Measurements from ENCODE around the gene MTA1. TPM values are rescaled to one million over a fixed set of nuclear protein-coding genes. Genes with fewer than 3 reads are reported as not detected.

MTA1 gene
- total RNA-seq, 2 donors from 2014 or later = 121 to 137 TPM

DNA sequence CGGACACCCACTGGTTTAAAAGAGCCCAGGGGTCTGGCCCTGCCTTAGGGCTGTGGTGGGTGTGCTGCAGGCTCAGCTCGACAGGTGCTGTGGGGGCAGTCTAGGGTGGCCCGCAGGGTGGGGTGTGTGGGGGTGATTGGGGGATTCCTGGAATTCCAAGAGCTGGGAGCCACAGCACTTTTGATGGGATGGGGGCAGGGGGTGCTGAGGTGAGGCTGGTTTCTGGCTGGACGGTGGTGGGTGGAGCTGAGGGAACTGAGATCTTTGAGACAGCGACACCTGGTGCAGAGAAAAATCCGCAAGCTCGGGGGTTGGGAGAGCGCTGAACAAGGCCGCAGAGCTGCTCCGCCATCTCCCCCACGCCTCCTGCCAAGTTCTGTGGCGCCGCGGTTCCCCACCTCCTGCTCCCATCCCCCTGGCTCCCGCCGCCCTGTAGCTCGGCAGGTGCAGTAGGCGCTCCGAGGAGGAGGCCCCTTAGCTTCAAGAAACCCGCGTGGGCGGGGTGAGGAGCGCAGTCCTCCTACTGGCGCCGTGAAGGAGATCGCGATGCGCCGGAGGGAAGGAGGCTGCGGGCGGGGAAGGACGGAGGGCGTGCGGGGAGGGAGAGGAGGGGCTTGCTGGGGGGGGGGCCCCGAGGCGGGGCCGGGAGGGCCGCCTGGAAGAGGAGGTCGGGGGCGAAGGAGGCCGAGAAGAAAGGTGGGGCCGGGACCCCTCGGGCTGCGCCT lies 70.1 kb downstream of the MTA1 start:
- Mint-ChIP-seq H3K9me3 (no peaks in the 10 kb centered on the region), H3K36me3 (peaks cover 0 to 5% of the 10 kb centered on the region in 2 donors), H3K27ac (peak overlapping the region; percentile 17 to 81)
- ATAC-seq (peak; percentile 3 to 10), DNase-seq (ENCODE audit: low spot score in 2 of 2) (peak; percentile 82 to 83)

DNA sequence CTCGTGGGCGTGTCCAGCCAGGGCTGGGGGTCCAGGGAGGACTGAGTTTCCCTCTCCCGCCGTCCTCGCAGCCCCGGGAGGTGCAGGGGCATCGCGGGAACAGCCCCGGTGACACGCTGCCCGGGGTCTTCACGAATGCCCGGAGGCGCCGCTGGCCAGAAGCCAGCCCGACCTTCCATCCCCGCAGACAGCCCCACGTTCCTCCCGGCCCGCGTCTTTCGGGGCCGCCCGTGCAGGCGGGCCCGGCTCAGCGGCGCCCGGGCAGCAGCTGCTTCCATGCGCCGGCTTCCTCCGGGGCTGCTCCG lies 70.6 kb downstream of the MTA1 start:
- no peaks in the 10 kb centered on the region for H3K9me3 Mint-ChIP-seq
- DNase-seq (ENCODE audit: low spot score in 2 of 2) = no peak
- peak overlapping the region in 1 of 2 donors; percentile 81 for H3K27ac Mint-ChIP-seq
- H3K36me3 Mint-ChIP-seq = peaks cover 0 to 5% of the 10 kb centered on the region in 2 donors
- ATAC-seq = peak in 1 of 2 donors; percentile 0

DNA sequence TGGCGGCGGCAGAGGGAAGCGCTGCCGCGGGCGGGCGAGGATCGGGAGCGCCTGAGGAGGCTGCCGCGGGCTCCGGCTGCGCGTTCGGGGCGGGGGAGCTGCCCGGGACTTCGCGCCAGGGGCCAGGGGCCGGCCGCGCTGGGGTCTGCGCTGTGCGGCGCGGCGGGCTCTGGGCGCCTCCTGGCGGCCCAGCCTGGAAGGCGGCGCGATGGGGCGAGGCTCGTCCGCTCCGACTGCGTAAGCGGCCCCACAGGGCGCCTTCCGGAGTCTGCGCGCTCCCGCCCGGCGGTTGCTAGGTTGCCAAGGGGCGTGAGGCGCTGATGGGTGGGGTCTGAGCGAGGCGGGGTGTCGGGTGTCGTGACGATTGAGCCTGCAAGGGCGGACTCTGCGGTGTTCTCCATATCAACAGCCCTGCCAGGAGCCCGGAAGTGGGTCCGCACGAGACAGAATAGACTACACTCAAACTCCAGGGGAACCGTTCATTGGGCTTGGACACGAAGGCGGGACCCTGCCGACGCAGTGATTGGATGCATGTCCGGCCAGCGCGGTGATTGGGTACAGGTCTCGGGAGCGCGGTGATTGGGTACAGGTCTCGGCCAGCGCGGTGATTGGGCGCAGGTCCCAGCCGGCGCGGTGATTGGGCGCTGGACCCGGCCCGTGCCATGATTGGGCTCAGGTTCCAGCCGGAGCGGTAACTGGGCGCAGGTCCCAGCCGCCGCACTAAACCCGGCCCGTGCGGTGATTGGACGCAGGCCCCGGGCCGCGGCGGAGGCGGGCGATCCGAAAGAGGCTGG lies 71.1 kb downstream of the MTA1 start, which contains the start of gene TEDC1:
TEDC1 (plus strand) TSS at position 675 of the 794 bp plus-strand sequence. CDS start 130 bp downstream, outside the sequence.
- H3K9me3 Mint-ChIP-seq = no peaks in the 10 kb centered on the region
- peaks cover 0 to 5% of the 10 kb centered on the region in 2 donors for H3K36me3 Mint-ChIP-seq
- ATAC-seq (peak; percentile 75 to 81), DNase-seq (ENCODE audit: low spot score in 2 of 2) (peak; percentile 98 to 100)
- peak within 1 kb of the TSS; percentile 81 to 93 for H3K27ac Mint-ChIP-seq

DNA sequence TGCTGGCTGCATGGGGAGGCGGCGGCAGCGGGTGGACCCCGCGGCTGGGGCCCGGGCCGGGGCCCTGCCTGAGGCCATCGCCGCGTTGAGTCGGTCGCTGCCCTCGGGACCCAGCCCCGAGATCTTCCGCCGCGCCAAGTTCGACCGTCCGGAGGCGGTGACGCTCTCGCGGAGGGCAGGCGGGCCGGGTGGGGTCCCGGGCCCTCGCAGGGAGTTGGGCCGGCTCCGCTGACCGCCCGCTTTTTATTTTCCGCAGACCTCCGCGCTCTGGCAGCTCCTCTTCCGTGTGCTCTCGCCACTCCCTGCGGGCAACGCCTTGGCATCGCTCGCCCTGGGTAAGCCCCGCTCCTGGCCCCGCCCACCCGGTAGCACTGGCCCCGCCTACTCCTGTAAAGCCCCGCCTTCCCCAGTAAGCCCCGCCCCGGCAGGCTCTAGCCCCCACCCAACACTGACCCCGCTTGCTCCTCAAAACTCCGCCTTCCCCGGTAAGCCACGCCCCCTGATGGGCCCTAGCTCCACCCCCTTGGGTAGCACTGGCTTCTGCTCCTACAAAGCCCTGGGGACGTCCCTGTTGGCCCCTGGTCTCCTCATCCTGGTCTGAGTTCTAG lies 71.8 kb downstream of the MTA1 start:
- DNase-seq (ENCODE audit: low spot score in 2 of 2) (peak; percentile 87 to 96), ATAC-seq (peak; percentile 7 to 36)
- H3K9me3 Mint-ChIP-seq = no peaks in the 10 kb centered on the region
- peaks cover 0 to 5% of the 10 kb centered on the region in 2 donors for H3K36me3 Mint-ChIP-seq
- H3K27ac Mint-ChIP-seq = peak overlapping the region; percentile 74 to 93

DNA sequence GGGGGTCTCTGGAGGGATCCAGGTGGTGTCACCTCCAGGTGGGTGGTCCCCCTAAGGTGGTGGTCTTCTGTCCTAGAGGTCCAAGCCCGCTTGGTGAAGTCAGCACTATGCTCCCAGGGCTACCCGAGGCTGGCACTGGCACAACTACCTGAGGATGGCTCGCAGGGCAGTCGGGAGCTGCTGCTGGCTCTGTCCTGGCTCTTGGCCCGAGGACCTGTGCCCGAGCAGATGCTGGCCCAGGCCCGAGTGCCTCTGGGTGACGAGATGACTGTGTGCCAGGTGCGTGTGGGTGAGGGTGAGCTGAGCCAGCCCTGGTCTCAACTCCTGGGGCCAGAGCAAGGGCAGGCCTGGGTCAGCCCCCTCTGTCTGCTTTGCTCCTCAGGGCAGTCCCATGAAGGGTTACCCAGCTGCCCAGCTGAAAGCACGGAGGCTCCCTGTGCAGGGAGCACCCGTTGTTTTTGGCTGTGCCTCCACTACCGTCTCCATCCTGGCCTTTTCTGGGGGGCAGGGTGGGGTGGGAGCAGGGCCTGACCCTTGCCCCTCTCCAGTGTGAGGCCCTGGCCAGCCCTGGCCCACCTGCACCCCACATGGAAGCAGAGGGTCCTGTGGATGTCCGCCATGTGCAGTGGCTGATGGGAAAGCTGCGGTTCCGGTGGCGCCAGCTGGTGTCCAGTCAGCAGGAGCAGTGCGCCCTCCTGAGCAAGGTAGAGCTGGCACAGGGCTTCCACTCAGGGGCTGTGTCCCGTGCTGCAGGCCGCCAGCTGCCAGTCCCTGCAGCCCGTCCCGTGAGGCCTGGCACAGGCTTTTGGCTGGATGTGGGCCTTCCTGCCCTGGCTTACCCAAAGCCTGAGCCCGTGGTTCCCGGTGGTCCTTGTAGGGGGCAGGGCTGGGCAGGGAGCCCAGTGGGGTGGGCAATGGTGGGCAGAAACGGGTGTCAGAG lies 72.7 kb downstream of the MTA1 start:
- Mint-ChIP-seq H3K36me3 (peaks cover 0 to 5% of the 10 kb centered on the region in 2 donors), H3K27ac (peak overlapping the region; percentile 74 to 93), H3K9me3 (no peaks in the 10 kb centered on the region)
- DNase-seq (ENCODE audit: low spot score in 2 of 2) = peak in 1 of 2 donors; percentile 58
- ATAC-seq = no peak

DNA sequence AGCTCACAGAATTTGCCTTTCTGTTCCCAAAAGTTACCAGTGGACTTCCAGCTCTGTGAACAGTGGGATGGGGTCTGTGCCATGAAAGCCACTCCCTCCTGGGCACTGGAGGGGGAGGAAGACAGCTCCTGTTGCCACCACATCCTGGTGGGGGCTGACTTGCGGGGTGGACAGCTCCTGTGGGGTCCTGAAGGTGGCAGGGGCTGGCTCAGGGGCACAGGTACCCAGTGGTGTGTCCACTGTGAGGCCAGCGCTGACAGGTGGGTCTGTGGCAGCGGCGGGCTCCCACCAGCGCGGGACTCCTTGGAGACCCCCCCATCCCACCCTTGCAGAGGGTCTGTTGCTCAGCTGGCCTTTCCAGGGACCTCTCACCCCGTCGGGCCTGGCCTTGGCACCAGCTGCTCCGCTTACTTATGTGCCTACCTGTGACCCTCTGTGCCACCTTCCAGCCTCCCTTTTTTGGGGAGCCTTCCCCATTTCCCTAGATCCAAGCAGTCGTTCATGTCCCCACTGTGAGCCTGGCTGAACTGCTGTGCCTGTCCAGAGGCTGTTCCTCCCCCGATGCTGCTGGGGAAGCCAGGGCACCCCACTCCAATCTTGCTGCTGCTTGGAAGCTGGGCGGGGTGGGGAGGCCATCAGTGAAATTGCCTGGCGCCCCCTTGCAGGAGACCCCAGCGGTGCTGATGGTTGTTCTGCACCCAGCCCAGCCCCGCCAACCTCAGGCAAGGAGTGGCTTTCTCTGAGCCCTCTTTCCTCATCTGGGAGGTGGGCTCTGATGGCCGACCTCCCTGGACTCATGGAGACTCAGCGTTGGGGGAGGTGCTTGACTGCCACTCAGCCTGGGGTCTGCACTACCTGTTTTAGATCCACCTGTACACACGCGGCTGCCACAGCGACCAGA lies 73.6 kb downstream of the MTA1 start:
- Mint-ChIP-seq H3K36me3 (peaks cover 0 to 5% of the 10 kb centered on the region in 2 donors), H3K9me3 (no peaks in the 10 kb centered on the region), H3K27ac (no peak overlapping the region)
- DNase-seq (ENCODE audit: low spot score in 2 of 2) (peak in 1 of 2 donors; percentile 56), ATAC-seq (no peak)

DNA sequence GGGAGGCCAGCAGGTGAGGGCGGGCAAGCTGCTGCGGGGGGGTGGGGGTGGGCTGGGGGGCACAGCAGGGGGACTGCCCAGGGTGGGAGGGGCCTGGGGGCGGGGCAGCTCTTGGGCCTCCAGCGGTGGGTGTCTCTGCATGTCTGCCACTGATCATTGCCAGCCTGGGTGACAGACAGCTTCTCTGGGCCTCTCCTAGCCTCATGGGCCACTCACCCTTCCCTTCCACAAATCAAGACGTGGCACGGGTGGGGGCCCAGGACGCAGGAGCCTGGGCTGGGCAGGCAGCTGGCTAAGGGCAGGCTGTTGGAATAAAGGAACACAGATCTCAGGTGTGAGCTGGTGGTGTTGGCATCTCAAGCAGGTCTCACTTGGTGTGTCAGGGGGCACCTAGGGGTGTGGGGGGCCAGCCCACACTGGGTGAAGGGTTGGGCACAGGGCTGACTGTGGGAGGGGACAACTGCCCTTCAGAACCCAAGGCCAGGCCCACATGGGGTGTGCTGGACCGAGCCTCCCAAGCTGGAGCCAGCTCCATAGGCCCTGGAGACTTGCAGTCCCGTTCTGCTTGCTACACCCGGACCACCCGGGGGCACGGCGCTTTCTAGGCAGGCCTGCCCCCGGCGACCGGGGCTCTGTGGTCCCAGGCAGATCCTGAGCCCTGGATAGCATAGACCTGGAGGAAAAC lies 74.4 kb downstream of the MTA1 start:
- H3K27ac Mint-ChIP-seq = no peak overlapping the region
- no peaks in the 10 kb centered on the region for H3K9me3 Mint-ChIP-seq
- ATAC-seq (no peak), DNase-seq (ENCODE audit: low spot score in 2 of 2) (peak in 1 of 2 donors; percentile 55)
- H3K36me3 Mint-ChIP-seq = peaks cover 0 to 5% of the 10 kb centered on the region in 2 donors

DNA sequence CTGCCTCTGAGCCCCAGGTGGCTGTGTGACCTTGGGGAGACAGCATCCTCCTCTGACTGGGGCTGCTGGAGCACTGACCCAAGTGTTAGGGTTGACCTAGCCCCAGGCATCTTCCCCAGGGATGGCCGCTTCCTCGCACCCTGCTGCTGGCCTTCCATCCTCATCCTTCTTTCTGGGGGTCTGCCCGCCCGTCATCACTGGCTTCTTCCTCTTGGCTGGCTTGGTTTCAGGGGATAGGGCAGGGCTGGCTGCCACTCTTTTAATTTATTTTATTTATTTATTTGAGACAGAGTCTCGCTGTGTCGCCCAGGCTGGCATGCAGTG lies 74.9 kb downstream of the MTA1 start:
- ATAC-seq (no peak), DNase-seq (ENCODE audit: low spot score in 2 of 2) (no peak)
- Mint-ChIP-seq H3K9me3 (no peaks in the 10 kb centered on the region), H3K27ac (no peak overlapping the region), H3K36me3 (peaks cover 0 to 5% of the 10 kb centered on the region in 2 donors)

DNA sequence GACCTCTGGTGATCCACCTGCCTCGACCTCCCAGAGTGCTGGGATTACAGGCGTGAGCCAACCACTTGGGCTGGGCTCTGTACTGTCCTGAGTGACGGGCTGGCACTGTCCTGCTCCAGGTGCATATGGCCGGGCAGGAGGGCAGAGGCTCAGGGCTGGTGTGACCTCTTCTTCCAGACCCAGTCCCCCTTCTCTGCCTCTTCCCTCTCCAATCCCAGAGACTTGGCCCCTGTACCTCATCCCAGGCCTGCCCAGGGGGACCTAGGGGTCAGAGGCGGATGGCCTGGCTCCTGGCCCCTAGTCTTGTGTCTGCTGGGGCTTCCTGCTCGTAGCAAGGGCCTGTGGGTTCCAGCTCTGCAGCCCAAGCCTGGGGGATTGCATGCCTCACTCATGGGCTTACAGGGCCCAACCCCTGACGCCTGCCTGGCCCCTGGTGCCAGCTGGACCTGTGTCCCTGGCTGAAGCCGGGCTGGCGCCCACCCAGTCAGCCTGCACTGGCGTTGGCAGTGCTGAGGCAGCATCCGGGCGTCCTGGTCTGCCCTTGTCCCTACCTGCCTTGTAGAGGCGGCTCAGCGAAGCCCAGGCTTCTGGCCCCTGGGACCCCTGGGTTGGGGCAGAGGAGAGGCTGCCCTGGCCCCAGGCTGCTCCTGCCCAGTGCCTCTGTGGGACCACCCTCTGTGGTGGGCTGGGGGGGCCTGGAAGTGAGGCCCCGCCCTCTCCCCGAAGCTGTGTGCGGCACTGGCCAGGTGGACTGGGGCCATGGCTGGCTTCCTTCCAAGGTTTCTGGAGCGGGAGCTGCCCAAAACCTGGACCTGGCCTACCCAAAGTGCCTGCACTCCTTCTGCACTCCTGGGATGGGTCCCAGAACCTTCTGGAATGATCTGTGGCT lies 75.7 kb downstream of the MTA1 start:
- H3K27ac Mint-ChIP-seq = no peak overlapping the region
- no peak for ATAC-seq
- no peaks in the 10 kb centered on the region for H3K9me3 Mint-ChIP-seq
- H3K36me3 Mint-ChIP-seq = peaks cover 0 to 5% of the 10 kb centered on the region in 2 donors
- DNase-seq (ENCODE audit: low spot score in 2 of 2) = peak in 1 of 2 donors; percentile 57

DNA sequence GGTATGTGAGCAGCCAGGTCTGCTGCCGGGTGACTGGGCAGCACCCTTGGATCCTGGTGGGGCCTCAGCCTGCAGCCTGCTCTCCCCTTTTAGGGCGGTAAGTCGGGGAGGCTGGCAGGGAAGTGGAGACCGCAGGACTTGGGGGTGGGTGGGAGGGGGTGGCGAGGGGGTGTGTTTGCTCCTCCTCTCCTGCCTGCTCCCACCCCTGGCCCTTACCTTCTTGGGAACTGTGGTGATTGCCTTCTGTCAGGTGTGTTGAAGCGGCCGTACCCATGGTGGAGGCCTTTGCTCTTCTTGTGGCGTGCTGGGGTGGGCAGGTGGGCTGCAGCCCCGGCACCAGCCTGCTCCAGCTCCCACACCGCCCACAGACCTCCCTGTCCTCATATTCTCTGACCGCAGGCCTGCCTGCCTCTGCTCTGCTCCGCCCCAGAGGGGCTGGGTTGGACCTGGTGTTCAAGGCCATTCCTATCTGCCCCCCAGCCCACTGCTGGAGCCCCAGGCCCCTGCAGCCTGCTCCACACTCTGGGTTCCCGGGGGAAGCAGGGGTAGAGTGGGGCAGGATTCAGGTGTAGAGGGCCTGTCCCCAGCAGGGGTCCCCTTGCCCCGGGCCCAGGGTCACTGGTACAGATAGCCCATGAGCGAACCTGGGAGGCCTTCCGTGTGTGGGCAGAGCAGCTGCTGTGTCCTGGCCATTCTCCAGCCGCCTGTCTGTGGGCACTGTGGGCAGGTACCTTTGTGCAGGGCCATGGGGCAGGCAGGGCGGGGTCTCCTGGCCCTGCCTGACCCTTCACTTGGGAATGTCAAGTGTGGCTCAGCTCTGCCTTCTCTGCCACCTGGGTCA lies 76.6 kb downstream of the MTA1 start:
- Mint-ChIP-seq H3K36me3 (peaks cover 0 to 5% of the 10 kb centered on the region in 2 donors), H3K9me3 (no peaks in the 10 kb centered on the region), H3K27ac (no peak overlapping the region)
- DNase-seq (ENCODE audit: low spot score in 2 of 2) (no peak), ATAC-seq (no peak)

DNA sequence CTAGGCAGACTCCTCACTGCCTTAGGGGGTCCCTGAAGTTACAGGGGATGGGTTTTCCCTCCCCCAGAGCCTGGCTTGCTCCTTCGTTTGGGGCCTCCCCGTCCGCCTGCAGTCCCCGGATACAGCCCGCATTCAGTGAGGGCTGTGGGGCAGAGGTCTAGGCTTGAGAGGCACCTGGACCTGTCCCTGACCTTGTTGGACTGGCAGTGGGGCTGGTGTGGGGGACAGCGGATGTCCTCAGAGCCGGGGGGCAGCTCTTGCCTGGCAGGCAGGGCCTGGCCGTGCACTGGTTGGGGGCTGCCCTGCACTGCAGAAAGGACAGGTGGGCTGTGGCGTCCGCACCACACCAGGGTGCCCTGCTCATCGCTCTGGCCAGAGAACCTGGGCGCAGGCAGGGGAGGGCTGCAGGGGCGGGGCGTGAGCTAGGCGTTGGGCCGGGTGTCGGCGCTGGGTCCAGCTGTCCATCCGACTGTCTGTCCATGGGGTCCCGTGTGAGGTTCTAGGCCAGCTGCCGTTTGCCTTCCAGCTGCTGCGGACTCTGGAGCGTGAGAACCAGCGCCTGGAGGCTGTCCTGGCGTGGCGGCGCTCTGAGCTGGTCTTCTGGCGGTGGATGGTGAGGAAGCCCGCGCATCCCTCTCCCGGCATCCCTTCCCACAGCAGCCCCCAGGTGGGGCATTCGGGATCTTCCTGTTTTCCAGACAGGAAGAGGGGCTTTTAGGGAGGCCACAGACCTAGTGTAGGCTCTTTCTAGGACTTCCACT lies 77.4 kb downstream of the MTA1 start:
- no peak overlapping the region for H3K27ac Mint-ChIP-seq
- DNase-seq (ENCODE audit: low spot score in 2 of 2) (no peak), ATAC-seq (no peak)
- H3K9me3 Mint-ChIP-seq = no peaks in the 10 kb centered on the region
- H3K36me3 Mint-ChIP-seq = peaks cover 0 to 1% of the 10 kb centered on the region in 2 donors

DNA sequence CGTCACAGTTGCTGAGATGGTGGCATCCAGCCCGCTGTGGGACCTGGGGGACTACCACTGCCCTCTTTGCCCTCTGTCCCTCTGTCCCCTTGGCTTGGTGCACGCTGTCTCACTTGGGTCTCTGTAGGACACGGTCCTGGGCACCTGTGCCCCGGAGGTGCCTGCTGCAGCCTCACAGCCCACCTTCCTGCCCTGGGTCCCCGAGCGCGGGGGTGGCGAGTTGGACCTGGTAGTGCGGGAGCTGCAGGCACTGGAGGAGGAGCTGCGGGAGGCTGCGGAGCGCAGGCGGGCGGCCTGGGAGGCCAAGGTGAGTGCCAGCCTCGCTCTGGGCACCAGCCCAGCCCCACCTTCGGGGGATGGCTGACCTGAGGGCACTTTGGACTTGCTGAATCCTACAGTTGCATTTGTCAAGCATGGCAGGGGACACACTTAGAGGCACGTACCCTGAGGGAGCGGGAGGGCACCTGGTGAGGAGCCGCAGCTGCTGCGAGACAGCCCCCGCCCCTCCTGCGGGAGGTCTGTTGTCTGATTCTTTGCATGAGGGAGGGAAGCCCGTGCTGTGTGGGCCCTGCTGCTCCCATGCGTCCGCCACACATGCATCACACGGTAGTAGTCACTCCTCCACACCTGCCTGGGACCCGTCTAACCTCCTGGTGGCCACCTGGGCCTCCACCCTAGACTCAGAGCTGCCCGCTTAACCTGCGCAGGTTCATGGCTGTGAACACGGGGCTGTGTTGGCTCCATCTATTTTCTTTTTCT lies 78.2 kb downstream of the MTA1 start:
- H3K36me3 Mint-ChIP-seq = no peaks in the 10 kb centered on the region
- DNase-seq (ENCODE audit: low spot score in 2 of 2) = no peak
- H3K9me3 Mint-ChIP-seq = no peaks in the 10 kb centered on the region
- ATAC-seq = no peak
- H3K27ac Mint-ChIP-seq = peak overlapping the region; percentile 27 to 55
